Osteocyte (in vitro differentiated cells): ENCODE results near the gene LY86. TPM values are rescaled to one million over a fixed set of nuclear protein-coding genes. Genes with fewer than 3 reads are reported as not detected.
"Not testable (repeated sequence)": the region's sequence is repeated elsewhere in the genome, so short reads cannot be mapped to it uniquely, and the experiment has no call there.

Experiments
- DNase-seq: peaks from one replicate; pipeline ENCODE4 v3.0.0; 2021; ENCODE audit warnings: mixed read lengths; ENCODE audit not compliant: unreplicated experiment; ENCODE audit errors: extremely low spot score
- H3K27ac Mint-ChIP-seq: one replicate; pipeline ENCODE4 v1.8.0; 2021; ENCODE audit warnings: mild to moderate bottlenecking, mixed read lengths; ENCODE audit not compliant: unreplicated experiment
- H3K27me3 Mint-ChIP-seq: one replicate; pipeline ENCODE4 v1.8.0; 2021; ENCODE audit warnings: mixed read lengths; ENCODE audit not compliant: unreplicated experiment
- H3K36me3 Mint-ChIP-seq: one replicate; pipeline ENCODE4 v1.8.0; 2021; ENCODE audit warnings: mixed read lengths; ENCODE audit not compliant: unreplicated experiment
- H3K4me1 Mint-ChIP-seq: one replicate; pipeline ENCODE4 v1.8.0; 2021; ENCODE audit warnings: mixed read lengths; ENCODE audit not compliant: unreplicated experiment
- H3K4me3 Mint-ChIP-seq: one replicate; pipeline ENCODE4 v1.8.0; 2021; ENCODE audit warnings: mild to moderate bottlenecking, moderate library complexity, mixed read lengths; ENCODE audit not compliant: unreplicated experiment
- H3K9me3 Mint-ChIP-seq: one replicate; pipeline ENCODE4 v1.8.0; 2021; ENCODE audit warnings: mixed read lengths; ENCODE audit not compliant: unreplicated experiment
- total RNA-seq: library from RNA; stranded (reverse); gene quantifications from 2 replicates; pipeline ENCODE4 v1.2.1, GENCODE V29; 2021
- TF ChIP-seq, protein P1 (sequence below): fragments of 200-600 bp; sonication (generic); IDR thresholded peaks from 2 replicates; pipeline ENCODE4 v1.5.0; 2021; ENCODE audit warnings: antibody characterized with exemption, mild to moderate bottlenecking, moderate library complexity

LY86 gene
- total RNA-seq, 1 donor from 2014 or later = not detected

DNA sequence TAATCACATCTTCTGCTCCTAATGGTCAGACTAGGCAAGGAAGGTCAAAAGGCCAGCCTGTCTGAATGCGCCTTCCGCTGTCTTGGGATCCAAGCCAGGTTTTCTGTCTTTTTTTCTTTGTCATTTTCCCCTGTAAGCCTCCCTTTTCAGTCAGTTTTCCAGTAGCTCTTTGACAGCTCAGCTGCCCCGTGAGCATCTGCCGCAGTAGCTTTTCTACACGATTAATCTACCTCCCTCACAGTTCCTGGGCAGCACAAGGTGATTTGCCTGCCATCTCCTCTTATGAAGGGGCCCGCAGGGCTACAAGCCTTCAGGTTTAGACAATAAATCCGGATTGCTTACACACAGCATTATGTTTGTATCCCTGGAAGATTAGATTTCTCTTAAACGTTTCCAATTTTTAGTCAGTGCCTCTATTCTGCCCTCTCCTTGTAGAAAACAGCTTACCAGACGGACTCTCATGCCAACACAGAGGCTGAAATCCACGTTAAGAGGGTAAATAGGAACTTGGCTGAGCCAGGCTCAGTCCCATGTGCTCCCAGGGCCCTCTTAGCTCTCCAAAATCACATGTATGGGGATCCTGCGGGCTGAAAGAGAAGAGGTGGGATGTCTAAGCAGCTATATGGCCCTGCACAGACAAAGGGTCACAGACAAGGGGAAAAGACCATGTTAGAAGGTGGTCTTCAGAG lies 77.2 kb downstream of the LY86 start:
- H3K4me1 Mint-ChIP-seq = no peaks in the 10 kb centered on the region
- peaks cover 27% of the 10 kb centered on the region for H3K27me3 Mint-ChIP-seq
- H3K27ac Mint-ChIP-seq = no peak overlapping the region
- no peak for DNase-seq
- TF ChIP-seq, protein P1, sequence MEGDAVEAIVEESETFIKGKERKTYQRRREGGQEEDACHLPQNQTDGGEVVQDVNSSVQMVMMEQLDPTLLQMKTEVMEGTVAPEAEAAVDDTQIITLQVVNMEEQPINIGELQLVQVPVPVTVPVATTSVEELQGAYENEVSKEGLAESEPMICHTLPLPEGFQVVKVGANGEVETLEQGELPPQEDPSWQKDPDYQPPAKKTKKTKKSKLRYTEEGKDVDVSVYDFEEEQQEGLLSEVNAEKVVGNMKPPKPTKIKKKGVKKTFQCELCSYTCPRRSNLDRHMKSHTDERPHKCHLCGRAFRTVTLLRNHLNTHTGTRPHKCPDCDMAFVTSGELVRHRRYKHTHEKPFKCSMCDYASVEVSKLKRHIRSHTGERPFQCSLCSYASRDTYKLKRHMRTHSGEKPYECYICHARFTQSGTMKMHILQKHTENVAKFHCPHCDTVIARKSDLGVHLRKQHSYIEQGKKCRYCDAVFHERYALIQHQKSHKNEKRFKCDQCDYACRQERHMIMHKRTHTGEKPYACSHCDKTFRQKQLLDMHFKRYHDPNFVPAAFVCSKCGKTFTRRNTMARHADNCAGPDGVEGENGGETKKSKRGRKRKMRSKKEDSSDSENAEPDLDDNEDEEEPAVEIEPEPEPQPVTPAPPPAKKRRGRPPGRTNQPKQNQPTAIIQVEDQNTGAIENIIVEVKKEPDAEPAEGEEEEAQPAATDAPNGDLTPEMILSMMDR = no peak
- no peaks in the 10 kb centered on the region for H3K36me3 Mint-ChIP-seq
- no peaks in the 10 kb centered on the region for H3K9me3 Mint-ChIP-seq
- H3K4me3 Mint-ChIP-seq = no peak overlapping the region

DNA sequence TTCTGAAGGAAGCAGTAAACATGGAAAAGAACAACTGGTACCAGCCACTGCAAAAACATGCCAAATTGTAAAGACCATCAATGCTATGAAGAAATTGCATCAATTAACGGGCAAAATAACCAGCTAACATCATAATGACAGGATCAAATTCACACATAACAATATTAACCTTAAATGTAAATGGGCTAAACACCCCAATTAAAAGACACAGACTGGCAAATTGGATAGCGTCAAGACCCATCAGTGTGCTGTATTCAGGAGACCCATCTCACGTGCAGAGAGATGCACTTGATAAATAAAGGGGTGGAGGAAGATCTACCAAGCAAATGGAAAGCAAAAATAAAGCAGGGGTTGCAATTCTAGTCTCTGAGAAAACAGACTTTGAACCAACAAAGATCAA lies 81.6 kb downstream of the LY86 start:
- not testable (repeated sequence) for H3K4me1 Mint-ChIP-seq

DNA sequence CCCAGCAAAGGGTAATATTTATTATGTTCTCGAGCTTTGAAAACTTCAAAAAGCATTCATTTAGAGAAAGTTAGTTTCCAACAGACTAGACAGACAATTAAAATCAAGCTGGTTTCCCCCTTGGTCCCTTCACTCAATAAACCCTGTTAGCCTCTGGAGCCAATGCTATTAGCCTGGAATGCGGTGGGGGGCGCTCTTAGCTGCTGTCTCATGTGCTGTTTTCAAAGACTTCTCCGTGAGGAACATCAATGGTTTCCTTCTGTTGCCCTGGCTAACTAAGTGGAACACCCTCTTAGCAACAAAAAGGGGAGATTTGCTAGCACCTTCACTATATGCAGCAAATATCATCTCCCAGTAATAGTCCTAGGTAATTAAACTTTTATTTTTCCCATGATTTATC lies 86.4 kb downstream of the LY86 start:
- TF ChIP-seq, protein P1 = peak; percentile 39
- Mint-ChIP-seq H3K27ac (no peak overlapping the region), H3K4me1 (peaks cover 4% of the 10 kb centered on the region), H3K27me3 (peaks cover 26% of the 10 kb centered on the region), H3K9me3 (no peaks in the 10 kb centered on the region), H3K4me3 (no peak overlapping the region), H3K36me3 (no peaks in the 10 kb centered on the region)
- no peak for DNase-seq

More for the DNA sequence above, 81.6 kb downstream of the LY86 start:
- not testable (repeated sequence) for H3K27ac Mint-ChIP-seq, DNase-seq, H3K4me3 Mint-ChIP-seq, H3K9me3 Mint-ChIP-seq, H3K36me3 Mint-ChIP-seq
- H3K27me3 Mint-ChIP-seq = peaks cover 40% of the 10 kb centered on the region

DNA sequence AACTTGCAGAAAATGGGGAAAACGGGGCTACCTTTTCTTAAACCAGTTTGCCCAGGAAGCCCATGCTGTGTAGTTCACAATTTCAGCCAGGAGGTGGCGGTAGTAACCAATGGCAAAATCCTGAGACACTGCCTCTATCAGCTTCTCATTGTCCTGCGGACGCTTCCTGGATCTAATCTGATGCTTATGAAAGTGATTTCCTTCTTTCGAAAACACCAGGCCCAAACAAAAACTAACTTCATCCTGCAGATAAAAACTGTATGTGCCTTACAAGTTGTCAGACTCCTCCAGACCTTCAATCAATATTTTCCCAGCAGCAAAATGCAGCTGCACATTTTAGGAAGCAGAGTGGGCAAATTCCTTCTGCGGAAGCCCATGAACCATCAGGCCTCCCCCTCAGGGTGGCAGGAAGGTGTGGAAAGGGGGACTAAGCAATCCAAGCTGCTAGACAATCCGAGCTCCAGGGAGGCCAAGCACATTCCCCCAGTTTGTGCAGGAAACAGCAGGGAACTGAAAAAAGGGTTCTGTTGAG lies 88.5 kb downstream of the LY86 start:
- Mint-ChIP-seq H3K4me1 (peaks cover 9% of the 10 kb centered on the region), H3K9me3 (no peaks in the 10 kb centered on the region), H3K27me3 (peaks cover 11% of the 10 kb centered on the region), H3K4me3 (no peak overlapping the region), H3K27ac (no peak overlapping the region), H3K36me3 (no peaks in the 10 kb centered on the region)
- TF ChIP-seq, protein P1 = peak; percentile 95
- DNase-seq = peak; percentile 90

DNA sequence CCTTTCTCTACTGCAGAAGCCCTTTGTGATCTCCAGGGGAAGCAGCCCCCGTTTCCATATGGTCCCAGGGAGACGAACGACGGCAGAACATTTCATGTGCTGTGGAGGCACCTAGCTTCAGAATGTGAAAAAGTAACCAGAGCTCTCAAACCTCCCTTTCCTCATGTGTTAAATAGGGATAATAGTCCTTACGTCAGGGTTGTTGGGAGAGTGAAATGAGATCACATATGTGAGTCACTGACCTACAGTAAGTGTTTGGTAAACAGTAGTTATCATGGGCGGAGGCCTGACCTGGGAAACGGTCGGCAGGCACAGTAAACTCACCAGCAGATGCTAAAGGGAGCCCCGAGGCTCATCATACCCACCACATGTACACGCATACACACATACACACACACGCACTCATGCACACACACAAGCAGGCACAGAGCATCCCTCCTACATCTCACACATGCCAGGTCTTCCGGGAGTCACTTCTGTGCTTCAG lies 89.7 kb downstream of the LY86 start:
- no peaks in the 10 kb centered on the region for H3K36me3 Mint-ChIP-seq
- H3K27me3 Mint-ChIP-seq = peaks cover 8% of the 10 kb centered on the region
- DNase-seq = no peak
- TF ChIP-seq, protein P1 = no peak
- H3K9me3 Mint-ChIP-seq = no peaks in the 10 kb centered on the region
- peaks cover 9% of the 10 kb centered on the region for H3K4me1 Mint-ChIP-seq
- H3K4me3 Mint-ChIP-seq = no peak overlapping the region
- H3K27ac Mint-ChIP-seq = no peak overlapping the region
